BLaER1 (cell line): ENCODE measurements around the gene STAT6.
A peak's percentile ranks its signal among the peaks of the same experiment; 100 is the strongest.

Source experiments
- H3K27ac ChIP-seq: shearing (Covaris generic); formaldehyde crosslinking; 2 replicates; pipeline ENCODE4 v1.8.1; 2022
- H3K27me3 ChIP-seq: shearing (Covaris generic); formaldehyde crosslinking; 2 replicates; pipeline ENCODE4 v1.8.1; 2022
- H3K36me3 ChIP-seq: shearing (Covaris generic); formaldehyde crosslinking; 2 replicates; pipeline ENCODE4 v1.8.1; 2022
- H3K4me1 ChIP-seq: shearing (Covaris generic); formaldehyde crosslinking; 2 replicates; pipeline ENCODE4 v1.8.1; 2022
- H3K4me2 ChIP-seq: shearing (Covaris generic); formaldehyde crosslinking; 2 replicates; pipeline ENCODE4 v1.8.1; 2022
- H3K4me3 ChIP-seq: shearing (Covaris generic); formaldehyde crosslinking; 2 replicates; pipeline ENCODE4 v1.8.1; 2022
- H3K9ac ChIP-seq: shearing (Covaris generic); formaldehyde crosslinking; 2 replicates; pipeline ENCODE4 v1.8.1; 2022
- H3K9me3 ChIP-seq: shearing (Covaris generic); formaldehyde crosslinking; 2 replicates; pipeline ENCODE4 v1.8.1; 2022
- H4K20me1 ChIP-seq: shearing (Covaris generic); formaldehyde crosslinking; 2 replicates; pipeline ENCODE4 v1.8.1; 2022
- Cebpa-rat ChIP-seq: shearing (Covaris generic); IDR thresholded peaks from 2 replicates; pipeline ENCODE4 v1.8.1; 2022

The STAT6 gene

GRCh38 chr12:57089271-57090245, 21.6 kb downstream of the STAT6 start:
- TF ChIP-seq Cebpa-rat, result no peak
- peak overlapping the region; percentile 90 for H3K4me3 ChIP-seq
- peak overlapping the region; percentile 88 for H3K9ac ChIP-seq
- peak overlapping the region; percentile 87 for H3K4me2 ChIP-seq
- H3K27me3 ChIP-seq, result no peaks in the 10 kb centered on the region
- peak overlapping the region; percentile 82 for H3K27ac ChIP-seq
- H3K36me3 ChIP-seq, result peaks cover 33% of the 10 kb centered on the region
- H4K20me1 ChIP-seq, result peaks cover 33% of the 10 kb centered on the region
- no peaks in the 10 kb centered on the region for H3K9me3 ChIP-seq
- peaks cover 54% of the 10 kb centered on the region for H3K4me1 ChIP-seq

DNA sequence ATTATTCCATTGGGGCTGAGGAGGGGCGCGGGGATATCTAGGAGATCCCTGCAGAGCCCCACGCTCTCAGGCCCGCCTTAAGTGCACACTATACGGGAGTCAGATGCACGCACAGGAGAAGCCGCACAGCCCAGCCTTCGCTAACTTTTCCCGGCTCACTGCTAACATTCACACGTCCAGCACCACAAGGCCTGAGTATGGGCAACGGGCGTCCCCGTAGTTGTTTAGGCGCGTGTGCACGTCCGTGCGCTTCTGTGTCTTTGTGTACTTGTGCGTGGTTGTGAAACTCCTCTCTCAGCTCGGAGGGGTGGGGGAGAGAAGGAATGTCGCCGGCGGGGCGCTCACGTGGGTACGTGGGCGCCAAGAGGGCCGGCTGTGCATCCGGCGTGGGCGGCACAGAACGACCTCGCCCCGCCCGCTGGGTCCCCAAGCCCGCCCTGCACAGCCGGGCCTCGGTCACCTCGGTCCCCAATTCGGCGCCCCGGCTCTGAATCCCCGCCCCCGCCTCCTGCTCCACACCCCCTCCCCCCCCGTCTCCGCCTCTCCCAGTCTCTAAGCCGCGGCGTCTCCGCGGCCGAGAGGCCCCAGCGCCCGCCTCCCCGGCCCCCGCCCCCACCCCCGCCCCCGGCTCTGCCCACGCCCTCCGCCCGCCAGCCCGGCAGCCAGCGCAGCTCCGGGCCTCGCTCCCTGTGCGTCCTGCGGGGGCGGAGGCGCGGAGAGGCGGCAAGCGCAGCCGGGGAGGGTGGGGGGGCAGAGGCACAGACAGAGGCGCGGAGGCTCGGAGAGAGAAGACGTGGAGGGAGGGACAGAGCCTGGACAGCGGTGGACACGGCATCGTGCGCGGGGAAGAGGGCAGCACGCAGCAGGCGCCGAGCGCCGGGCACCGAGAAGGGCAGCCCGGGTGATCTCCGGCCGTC, 22.6 kb downstream of the STAT6 start, which contains the start of gene NAB2:
NAB2 (plus strand) TSS at position 761 of the 917 bp plus-strand sequence. CDS start 158 bp downstream, outside the sequence.
- peak within 1 kb of the TSS; percentile 91 for H3K9ac ChIP-seq
- H3K4me3 ChIP-seq, result peak within 1 kb of the TSS; percentile 90
- peaks cover 28% of the 10 kb centered on the region for H3K36me3 ChIP-seq
- peak within 1 kb of the TSS; percentile 92 for H3K4me2 ChIP-seq
- H3K27me3 ChIP-seq, result no peaks in the 10 kb centered on the region
- TF ChIP-seq Cebpa-rat, result peak; percentile 67; the same call in 1 of the 2 replicates
- H4K20me1 ChIP-seq, result peaks cover 30% of the 10 kb centered on the region
- H3K27ac ChIP-seq, result peak within 1 kb of the TSS; percentile 98
- H3K9me3 ChIP-seq, result no peaks in the 10 kb centered on the region
- peaks cover 46% of the 10 kb centered on the region for H3K4me1 ChIP-seq

- Histone ChIP-seq H3K4me2 (peak overlapping the region; percentile 92), H4K20me1 (peaks cover 30% of the 10 kb centered on the region), H3K27me3 (no peaks in the 10 kb centered on the region), H3K4me1 (peaks cover 40% of the 10 kb centered on the region), H3K9me3 (no peaks in the 10 kb centered on the region), H3K4me3 (peak overlapping the region; percentile 80), H3K27ac (peak overlapping the region; percentile 98), H3K36me3 (peaks cover 23% of the 10 kb centered on the region), H3K9ac (peak overlapping the region; percentile 91)
- TF ChIP-seq Cebpa-rat, result no peak
These were observed 23.3 kb downstream of the STAT6 start for GRCh38 chr12:57087691-57088353.

- Histone ChIP-seq H3K9me3 (no peaks in the 10 kb centered on the region), H3K9ac (peak overlapping the region; percentile 91), H3K36me3 (peaks cover 17% of the 10 kb centered on the region), H3K27ac (peak overlapping the region; percentile 98), H3K4me3 (peak overlapping the region; percentile 80), H3K4me1 (peaks cover 40% of the 10 kb centered on the region), H4K20me1 (peaks cover 23% of the 10 kb centered on the region), H3K4me2 (peak overlapping the region; percentile 92), H3K27me3 (no peaks in the 10 kb centered on the region)
- no peak for TF ChIP-seq Cebpa-rat
These were observed 24.0 kb downstream of the STAT6 start for GRCh38 chr12:57087010-57087690.

- no peaks in the 10 kb centered on the region for H3K9me3 ChIP-seq
- peak overlapping the region; percentile 98 for H3K27ac ChIP-seq
These were observed 24.6 kb downstream of the STAT6 start for GRCh38 chr12:57086493-57087009.

DNA sequence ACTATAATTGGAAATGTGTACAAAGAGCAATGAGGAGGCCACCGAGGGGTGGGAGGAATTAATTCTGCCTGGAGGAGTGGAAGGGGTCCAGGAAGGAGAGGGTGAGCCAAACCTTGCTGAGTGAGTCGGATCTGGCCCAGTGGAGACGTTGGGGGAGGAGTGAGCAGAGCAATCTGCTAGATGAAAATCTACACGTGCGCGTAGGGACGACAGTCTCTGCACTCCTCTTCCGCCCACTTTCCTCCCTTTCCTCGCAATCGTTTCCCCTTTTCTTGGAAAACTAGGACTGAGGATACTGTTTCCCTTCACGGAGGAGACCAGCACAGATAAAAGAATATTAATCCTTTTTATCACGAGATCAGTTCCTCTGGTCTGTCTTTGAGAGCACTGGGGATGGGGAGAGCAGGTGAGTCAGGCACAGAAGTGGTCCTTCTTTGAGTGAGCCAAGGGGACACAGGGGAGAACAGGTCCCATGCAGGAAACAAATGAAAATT, 25.1 kb downstream of the STAT6 start:
- Histone ChIP-seq H3K36me3 (peaks cover 6% of the 10 kb centered on the region), H3K9ac (peak overlapping the region; percentile 91), H4K20me1 (peaks cover 12% of the 10 kb centered on the region), H3K9me3 (no peaks in the 10 kb centered on the region), H3K4me1 (peaks cover 33% of the 10 kb centered on the region), H3K4me3 (peak overlapping the region; percentile 80), H3K27ac (peak overlapping the region; percentile 98), H3K27me3 (no peaks in the 10 kb centered on the region), H3K4me2 (peak overlapping the region; percentile 92)
- TF ChIP-seq Cebpa-rat, result no peak

More at GRCh38 chr12:57086493-57087009, 24.6 kb downstream of the STAT6 start:
- no peak for TF ChIP-seq Cebpa-rat
- Histone ChIP-seq H4K20me1 (peaks cover 17% of the 10 kb centered on the region), H3K4me3 (peak overlapping the region; percentile 80), H3K27me3 (no peaks in the 10 kb centered on the region), H3K36me3 (peaks cover 11% of the 10 kb centered on the region), H3K4me2 (peak overlapping the region; percentile 92), H3K4me1 (peaks cover 38% of the 10 kb centered on the region), H3K9ac (peak overlapping the region; percentile 91)

DNA sequence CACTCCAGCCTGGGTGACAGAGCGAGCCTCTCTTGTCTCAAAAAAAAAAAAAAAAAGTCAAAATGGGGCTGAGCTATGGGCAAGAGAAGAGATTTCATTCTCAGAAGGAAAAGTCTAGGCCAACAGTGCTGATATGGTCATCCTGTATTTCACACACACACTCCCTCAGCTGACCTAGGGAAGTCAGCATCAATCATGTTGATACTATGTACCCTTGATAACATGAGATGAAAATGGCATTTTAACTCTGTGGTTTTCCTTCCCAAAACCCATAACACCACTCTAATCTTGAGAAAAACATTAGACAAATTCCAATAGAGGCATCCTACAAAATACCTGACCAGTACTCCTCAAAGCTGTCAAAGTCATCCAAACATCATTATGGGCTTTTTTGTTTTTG, 30.3 kb downstream of the STAT6 start:
- no peak overlapping the region for H3K27ac ChIP-seq
- H3K4me3 ChIP-seq, result no peak overlapping the region
- H3K4me2 ChIP-seq, result no peak overlapping the region
- TF ChIP-seq Cebpa-rat, result no peak
- H3K9me3 ChIP-seq, result no peaks in the 10 kb centered on the region
- H3K4me1 ChIP-seq, result peaks cover 31% of the 10 kb centered on the region
- no peak overlapping the region for H3K9ac ChIP-seq
- H3K36me3 ChIP-seq, result peaks cover 8% of the 10 kb centered on the region
- H3K27me3 ChIP-seq, result no peaks in the 10 kb centered on the region
- H4K20me1 ChIP-seq, result peaks cover 10% of the 10 kb centered on the region; the same call in 1 of the 2 replicates

GRCh38 chr12:57079821-57080220, 31.3 kb downstream of the STAT6 start:
- H3K4me1 ChIP-seq, result peaks cover 22% of the 10 kb centered on the region
- H3K4me3 ChIP-seq, result no peak overlapping the region
- H3K36me3 ChIP-seq, result peaks cover 17% of the 10 kb centered on the region
- no peaks in the 10 kb centered on the region for H3K9me3 ChIP-seq
- H3K9ac ChIP-seq, result peak overlapping the region; percentile 52; the same call in 1 of the 2 replicates
- H3K27ac ChIP-seq, result peak overlapping the region; percentile 66
- peaks cover 10% of the 10 kb centered on the region; the same call in 1 of the 2 replicates for H4K20me1 ChIP-seq
- H3K27me3 ChIP-seq, result no peaks in the 10 kb centered on the region
- TF ChIP-seq Cebpa-rat, result no peak
- H3K4me2 ChIP-seq, result peak overlapping the region; percentile 70
